Activated CD8-positive, alpha-beta memory T cell treated with anti-CD3 and anti-CD28 coated beads, Interleukin-2, amount 10 ng/mL, durations not matched to agents 7 days and 5 days (primary cell): ENCODE measurements around the gene LELP1. TPM values are rescaled to one million over a fixed set of nuclear protein-coding genes. Genes with fewer than 3 reads are reported as not detected.
"Not testable (repeated sequence)": the region's sequence is repeated elsewhere in the genome, so short reads cannot be mapped to it uniquely, and the experiment has no call there.

Experiments
- ATAC-seq: fragments of 150-1000 bp; cut with Tn5 transposase; one replicate; pipeline ENCODE4 v1.10.0; 2021; ENCODE audit warnings: moderate library complexity
- CTCF ChIA-PET: fragments of 350-600 bp; sonication (Branson Sonifier 250); formaldehyde crosslinking; loops from one replicate; lab custom pipeline; 2021; ENCODE audit warnings: antibody characterized with exemption; lab: Charles Lee
- DNase-seq: peaks from one replicate; pipeline ENCODE4 v3.0.0-alpha.2; 2020
- H3K27ac Mint-ChIP-seq: one replicate; pipeline ENCODE4 v1.8.0; 2021; ENCODE audit warnings: mild to moderate bottlenecking, mixed read lengths
- H3K27me3 Mint-ChIP-seq: one replicate; pipeline ENCODE4 v1.8.0; 2021; ENCODE audit warnings: mixed read lengths
- H3K36me3 Mint-ChIP-seq: one replicate; pipeline ENCODE4 v1.8.0; 2021; ENCODE audit warnings: mild to moderate bottlenecking, mixed read lengths
- H3K4me1 Mint-ChIP-seq: one replicate; pipeline ENCODE4 v1.8.0; 2021; ENCODE audit warnings: mixed read lengths
- H3K4me3 Mint-ChIP-seq: one replicate; pipeline ENCODE4 v1.8.0; 2021; ENCODE audit warnings: mild to moderate bottlenecking, moderate library complexity, mixed read lengths
- H3K9me3 Mint-ChIP-seq: one replicate; pipeline ENCODE4 v1.8.0; 2022; ENCODE audit warnings: low read depth, mixed read lengths
- total RNA-seq, 2 experiments: library from RNA; stranded (reverse); gene quantifications; one replicate each; pipeline ENCODE4 v1.2.3, GENCODE V29; 2021

Gene LELP1
- total RNA-seq: not detected

DNA sequence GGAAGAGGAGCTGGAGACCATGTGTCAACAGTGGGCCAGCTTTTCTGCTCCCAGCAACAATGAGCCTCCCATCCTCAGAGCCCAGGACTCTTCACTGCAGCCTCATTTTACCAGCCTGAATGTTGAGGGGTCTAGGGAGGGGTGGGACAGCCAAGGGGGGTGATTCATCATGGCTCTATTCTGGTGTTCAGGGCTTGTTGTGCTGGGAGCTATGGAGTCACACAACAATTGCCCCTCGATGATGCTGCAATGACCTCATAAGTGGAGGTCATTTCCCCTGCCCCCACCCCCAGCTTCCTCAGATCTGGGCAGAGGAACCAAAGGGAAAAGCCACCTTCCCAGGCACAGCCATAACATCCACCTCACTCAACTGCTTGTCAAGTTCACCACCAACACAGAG is at the start of gene LELP1:
LELP1 (plus strand) TSS at position 301 of the 400 bp plus-strand sequence. CDS start 1,278 bp downstream, outside the sequence.
- no peaks in the 10 kb centered on the region for H3K36me3 Mint-ChIP-seq
- H3K27ac Mint-ChIP-seq: no peak within 1 kb of the TSS
- DNase-seq: no peak
- no peaks in the 10 kb centered on the region for H3K4me1 Mint-ChIP-seq
- ATAC-seq: no peak
- H3K27me3 Mint-ChIP-seq: peaks cover 18% of the 10 kb centered on the region
- CTCF ChIA-PET: no interaction called here
- H3K4me3 Mint-ChIP-seq: no peak within 1 kb of the TSS
- no peaks in the 10 kb centered on the region for H3K9me3 Mint-ChIP-seq

GRCh38 chr1:153155541-153155940 is 47.7 kb upstream of the LELP1 start:
- H3K27ac Mint-ChIP-seq: no peak overlapping the region
- CTCF ChIA-PET: no interaction called here
- no peaks in the 10 kb centered on the region for H3K9me3 Mint-ChIP-seq
- DNase-seq: no peak
- H3K4me1 Mint-ChIP-seq: no peaks in the 10 kb centered on the region
- no peak for ATAC-seq
- H3K36me3 Mint-ChIP-seq: no peaks in the 10 kb centered on the region
- no peak overlapping the region for H3K4me3 Mint-ChIP-seq
- peaks cover 14% of the 10 kb centered on the region for H3K27me3 Mint-ChIP-seq

DNA sequence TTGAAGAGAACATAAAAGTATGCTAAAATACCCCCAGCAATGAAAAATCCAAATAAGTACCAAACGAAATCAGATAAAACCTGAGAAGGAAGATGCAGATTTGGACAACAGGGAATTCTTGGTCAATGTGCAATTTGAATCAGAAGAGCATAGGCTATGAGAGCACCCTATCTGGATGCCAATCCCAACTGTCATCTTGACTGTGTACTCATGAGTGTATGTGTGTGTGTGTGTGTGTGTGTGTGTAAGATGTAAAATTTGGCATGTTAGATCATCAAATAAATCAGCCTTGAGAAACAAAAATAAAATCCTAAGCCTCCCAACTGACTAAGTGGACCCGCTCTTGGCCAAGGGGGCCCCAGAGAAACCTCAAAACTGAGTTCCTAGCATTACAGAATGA is 34.5 kb upstream of the LELP1 start:
- Mint-ChIP-seq H3K36me3 (no peaks in the 10 kb centered on the region), H3K4me1 (no peaks in the 10 kb centered on the region), H3K9me3 (no peaks in the 10 kb centered on the region), H3K27me3 (peaks cover 19% of the 10 kb centered on the region), H3K4me3 (no peak overlapping the region), H3K27ac (no peak overlapping the region)
- ATAC-seq (no peak), DNase-seq (no peak)
- CTCF ChIA-PET: no interaction called here

- H3K4me3 Mint-ChIP-seq: no peak overlapping the region
- DNase-seq (no peak), ATAC-seq (no peak)
- H3K36me3 Mint-ChIP-seq: no peaks in the 10 kb centered on the region
- no peak overlapping the region for H3K27ac Mint-ChIP-seq
- no peaks in the 10 kb centered on the region for H3K4me1 Mint-ChIP-seq
- peaks cover 8% of the 10 kb centered on the region for H3K27me3 Mint-ChIP-seq
- no peaks in the 10 kb centered on the region for H3K9me3 Mint-ChIP-seq
- CTCF ChIA-PET: no interaction called here
Measured at GRCh38 chr1:153174624-153175023, 28.6 kb upstream of the LELP1 start.

DNA sequence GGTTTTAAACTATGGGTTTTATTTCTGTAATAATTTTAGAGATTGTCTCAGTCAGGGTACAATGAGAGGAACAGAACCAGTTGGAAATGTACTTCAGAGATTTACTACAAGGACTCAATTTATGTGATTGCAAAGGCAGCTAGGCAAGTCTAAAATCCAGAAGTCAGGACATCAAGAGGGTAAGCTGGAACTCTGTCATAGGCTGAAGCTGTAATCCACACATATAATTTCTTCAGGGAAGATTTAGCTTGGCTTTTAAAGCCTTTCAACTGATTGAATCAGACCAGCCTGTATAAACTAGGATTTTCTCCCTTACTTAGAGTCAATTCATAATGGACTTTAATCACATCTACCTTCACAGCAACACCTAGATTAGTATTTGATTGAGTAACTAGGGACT is 24.3 kb upstream of the LELP1 start:
- ATAC-seq (no peak), DNase-seq (no peak)
- Mint-ChIP-seq H3K9me3 (no peaks in the 10 kb centered on the region), H3K4me3 (no peak overlapping the region), H3K27ac (no peak overlapping the region), H3K36me3 (no peaks in the 10 kb centered on the region), H3K27me3 (peaks cover 7% of the 10 kb centered on the region), H3K4me1 (no peaks in the 10 kb centered on the region)
- CTCF ChIA-PET: no interaction called here

GRCh38 chr1:153180556-153180955 is 22.7 kb upstream of the LELP1 start:
- Mint-ChIP-seq H3K36me3 (no peaks in the 10 kb centered on the region), H3K27me3 (peaks cover 9% of the 10 kb centered on the region), H3K27ac (no peak overlapping the region), H3K4me3 (no peak overlapping the region), H3K9me3 (no peaks in the 10 kb centered on the region), H3K4me1 (no peaks in the 10 kb centered on the region)
- no peak for DNase-seq
- no peak for ATAC-seq
- CTCF ChIA-PET: no interaction called here

DNA sequence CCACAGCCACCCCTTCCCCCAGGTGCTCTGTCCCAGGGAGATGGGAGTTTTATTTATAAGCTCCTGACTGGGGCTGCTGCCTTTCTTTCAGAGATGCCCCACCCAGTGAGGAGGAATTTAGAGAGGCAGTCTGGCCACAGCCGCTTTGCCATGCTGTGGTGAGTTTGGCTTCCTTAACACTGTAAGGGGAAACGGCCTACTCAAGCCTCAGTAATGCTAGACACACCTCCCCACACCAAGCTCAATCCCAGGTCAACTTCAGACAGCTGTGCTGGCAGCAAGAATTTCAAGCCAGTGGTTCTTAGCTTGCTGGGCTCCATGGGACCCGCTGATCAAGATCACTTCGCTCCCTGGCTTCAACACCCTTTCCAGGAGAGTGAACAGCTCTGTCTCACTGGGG is 14.9 kb upstream of the LELP1 start:
- H3K4me3 Mint-ChIP-seq, H3K9me3 Mint-ChIP-seq, H3K27ac Mint-ChIP-seq, ATAC-seq, H3K36me3 Mint-ChIP-seq, DNase-seq, H3K4me1 Mint-ChIP-seq, CTCF ChIA-PET: not testable (repeated sequence)
- H3K27me3 Mint-ChIP-seq: peaks cover 31% of the 10 kb centered on the region

DNA sequence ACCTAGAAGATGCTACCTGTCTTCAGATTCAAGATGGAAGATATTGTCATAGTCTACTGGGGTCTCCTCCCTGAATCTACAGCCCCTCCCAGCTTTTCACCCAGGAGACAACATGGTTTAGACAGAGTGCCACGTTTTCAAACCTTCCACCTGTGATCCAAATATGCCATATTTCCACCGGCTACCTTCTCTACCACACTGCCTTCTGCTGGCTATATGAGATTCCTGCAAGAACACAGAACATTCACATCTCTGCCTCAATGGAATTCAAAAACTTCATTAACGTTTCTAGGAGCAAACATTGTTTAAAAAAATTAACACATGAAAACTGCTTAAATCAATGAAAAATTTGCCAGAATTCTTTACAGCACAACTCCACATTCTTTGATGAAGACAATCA is 12.9 kb upstream of the LELP1 start:
- no peaks in the 10 kb centered on the region for H3K4me1 Mint-ChIP-seq
- CTCF ChIA-PET: no interaction called here
- peaks cover 35% of the 10 kb centered on the region for H3K27me3 Mint-ChIP-seq

GRCh38 chr1:153192697-153193096 is 10.5 kb upstream of the LELP1 start:
- DNase-seq: no peak
- peaks cover 22% of the 10 kb centered on the region for H3K27me3 Mint-ChIP-seq
- no peak overlapping the region for H3K27ac Mint-ChIP-seq
- no peak overlapping the region for H3K4me3 Mint-ChIP-seq
- H3K36me3 Mint-ChIP-seq: no peaks in the 10 kb centered on the region
- no peaks in the 10 kb centered on the region for H3K9me3 Mint-ChIP-seq
- CTCF ChIA-PET: interaction anchor here (1.2 kb wide), 1 partner anchor 42 kb away, joined by 3 read pairs; no protein-coding TSS in a partner anchor
- ATAC-seq: no peak
- H3K4me1 Mint-ChIP-seq: no peaks in the 10 kb centered on the region

More for the DNA sequence above, 12.9 kb upstream of the LELP1 start:
- no peak for DNase-seq
- H3K4me3 Mint-ChIP-seq: no peak overlapping the region
- no peaks in the 10 kb centered on the region for H3K36me3 Mint-ChIP-seq
- H3K27ac Mint-ChIP-seq: no peak overlapping the region
- ATAC-seq: no peak
- peaks cover 3% of the 10 kb centered on the region for H3K9me3 Mint-ChIP-seq

GRCh38 chr1:153194331-153195050 is 8.7 kb upstream of the LELP1 start:
- no peaks in the 10 kb centered on the region for H3K36me3 Mint-ChIP-seq
- ATAC-seq (no peak), DNase-seq (no peak)
- CTCF ChIA-PET: no interaction called here
- H3K27me3 Mint-ChIP-seq: peaks cover 25% of the 10 kb centered on the region
- no peaks in the 10 kb centered on the region for H3K9me3 Mint-ChIP-seq
- no peak overlapping the region for H3K27ac Mint-ChIP-seq
- H3K4me1 Mint-ChIP-seq: no peaks in the 10 kb centered on the region
- H3K4me3 Mint-ChIP-seq: no peak overlapping the region

GRCh38 chr1:153195216-153195615 is 8.0 kb upstream of the LELP1 start:
- H3K27me3 Mint-ChIP-seq: peaks cover 22% of the 10 kb centered on the region
- H3K4me1 Mint-ChIP-seq: no peaks in the 10 kb centered on the region
- no peaks in the 10 kb centered on the region for H3K36me3 Mint-ChIP-seq
- CTCF ChIA-PET: no interaction called here
- DNase-seq (no peak), ATAC-seq (no peak)
- no peaks in the 10 kb centered on the region for H3K9me3 Mint-ChIP-seq
- no peak overlapping the region for H3K27ac Mint-ChIP-seq
- H3K4me3 Mint-ChIP-seq: no peak overlapping the region

- Mint-ChIP-seq H3K4me1 (no peaks in the 10 kb centered on the region), H3K27me3 (peaks cover 14% of the 10 kb centered on the region), H3K9me3 (no peaks in the 10 kb centered on the region), H3K27ac (no peak overlapping the region), H3K36me3 (no peaks in the 10 kb centered on the region), H3K4me3 (no peak overlapping the region)
- no peak for DNase-seq
- CTCF ChIA-PET: no interaction called here
- ATAC-seq: no peak
Measured at GRCh38 chr1:153202006-153202405, 1.2 kb upstream of the LELP1 start.

GRCh38 chr1:153206631-153207030 is 3.4 kb downstream of the LELP1 start:
- DNase-seq (no peak), ATAC-seq (no peak)
- Mint-ChIP-seq H3K4me1 (no peaks in the 10 kb centered on the region), H3K36me3 (no peaks in the 10 kb centered on the region), H3K27me3 (peaks cover 4% of the 10 kb centered on the region), H3K9me3 (no peaks in the 10 kb centered on the region), H3K4me3 (no peak overlapping the region), H3K27ac (no peak overlapping the region)
- CTCF ChIA-PET: no interaction called here

DNA sequence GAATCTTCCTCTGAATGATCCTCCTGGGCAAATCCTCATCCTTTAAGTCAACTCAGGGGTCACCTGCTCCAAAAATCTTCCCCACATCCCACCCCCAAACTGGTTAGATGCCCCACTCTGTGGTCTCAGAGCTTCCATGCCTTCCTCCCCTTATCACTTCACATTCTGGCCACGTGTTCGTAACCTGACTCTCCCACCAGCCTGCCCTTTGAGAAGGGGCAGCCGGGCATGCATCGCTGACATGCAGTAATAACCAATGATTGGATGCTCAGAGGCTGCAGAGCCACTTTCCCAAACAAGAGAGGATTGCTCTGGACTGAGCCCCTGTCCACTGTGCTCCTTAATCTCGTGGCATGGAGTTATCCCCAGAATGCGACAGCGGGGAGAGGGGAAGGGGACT is 7.0 kb downstream of the LELP1 start:
- H3K9me3 Mint-ChIP-seq: no peaks in the 10 kb centered on the region
- no peak for ATAC-seq
- H3K4me1 Mint-ChIP-seq: no peaks in the 10 kb centered on the region
- H3K27me3 Mint-ChIP-seq: peaks cover 12% of the 10 kb centered on the region
- no peak overlapping the region for H3K4me3 Mint-ChIP-seq
- no peak for DNase-seq
- CTCF ChIA-PET: no interaction called here
- H3K27ac Mint-ChIP-seq: no peak overlapping the region
- no peaks in the 10 kb centered on the region for H3K36me3 Mint-ChIP-seq
